ENCODE results near the gene GJD4. TPM values are rescaled to one million over a fixed set of nuclear protein-coding genes. Genes with fewer than 3 reads are reported as not detected.

GJD4 gene
- total and polyA plus RNA-seq, 2 donors (not counting 1 experiment from before 2014, with no cell fraction given) = not detected

DNA sequence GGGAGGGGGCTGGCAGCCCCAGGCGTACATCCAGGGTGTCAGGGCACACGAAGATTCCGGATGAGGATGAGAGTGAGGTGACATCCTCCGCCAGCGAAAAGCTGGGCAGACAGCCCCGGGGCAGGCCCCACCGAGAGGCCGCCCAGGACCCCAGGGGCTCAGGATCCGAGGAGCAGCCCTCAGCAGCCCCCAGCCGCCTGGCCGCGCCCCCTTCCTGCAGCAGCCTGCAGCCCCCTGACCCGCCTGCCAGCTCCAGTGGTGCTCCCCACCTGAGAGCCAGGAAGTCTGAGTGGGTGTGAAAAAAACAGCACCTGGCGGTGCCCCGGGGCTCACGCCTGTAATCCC lies 3.2 kb downstream of the GJD4 start:
- no peaks in the 10 kb centered on the region for H3K36me3 ChIP-seq (replicated peaks in 1 of 2; ENCODE audit: control extremely low read depth in 1 of 2, control insufficient read depth in 1 of 2, extremely low read depth in 1 of 2, insufficient read depth in 2 of 2, low read length in 1 of 2)
- H4K20me1 ChIP-seq (ENCODE audit: control insufficient read depth, insufficient read depth, low read length, poor library complexity, severe bottlenecking) = no peaks in the 10 kb centered on the region
- Mint-ChIP-seq H3K27ac (no peak overlapping the region), H3K4me3 (no peak overlapping the region), H3K4me1 (peaks cover 12% of the 10 kb centered on the region), H3K9me3 (ENCODE audit: insufficient read depth) (no peaks in the 10 kb centered on the region), H3K27me3 (peaks cover 49% of the 10 kb centered on the region)
- peak overlapping the region; percentile 66 for H3K4me2 ChIP-seq (replicated peaks; ENCODE audit: low read depth, low read length, poor library complexity, severe bottlenecking)
- CTCF ChIA-PET = no interaction called here
- 63% methylated on average over 16 of the region's 16 CpGs for WGBS (ENCODE audit: insufficient coverage)
- H3K4me1 ChIP-seq (ENCODE audit: control insufficient read depth in 2 of 2, insufficient read depth in 2 of 2, low read length in 2 of 2) = peaks cover 3 to 7% of the 10 kb centered on the region in 2 donors
- POLR2A ChIA-PET = no interaction called here
- no peak overlapping the region for H3K27ac ChIP-seq (ENCODE audit: low read length in 2 of 2)
- peak overlapping the region in 3 of 5 experiments; percentile 34 to 50 (median 36) for H3K4me3 ChIP-seq (ENCODE audit: control extremely low read depth in 1 of 5, extremely low read depth in 1 of 5, insufficient read depth in 1 of 5, low read depth in 2 of 5, low read length in 4 of 5)
- H3K9me3 ChIP-seq (ENCODE audit: control extremely low read depth in 1 of 3, control insufficient read depth in 2 of 3, insufficient read depth in 1 of 3, low read length in 2 of 3) = peaks cover 0 to 24% (median 0%) of the 10 kb centered on the region in 3 donors
- peak overlapping the region; percentile 44 for H3K9ac ChIP-seq (ENCODE audit: low read length)
- H3K79me2 ChIP-seq (ENCODE audit: control insufficient read depth, insufficient read depth, low read length) = no peaks in the 10 kb centered on the region
- H2AFZ ChIP-seq (ENCODE audit: insufficient read depth, low read depth, low read length, poor library complexity, severe bottlenecking) = peak overlapping the region; percentile 61
- DNase-seq (no peak), ATAC-seq (ENCODE audit: low read depth) (no peak)
- intact Hi-C loops (cut with micrococcal nuclease) = no loop called here
- peaks cover 0 to 59% (median 19%) of the 10 kb centered on the region in 4 experiments for H3K27me3 ChIP-seq (replicated peaks in 1 of 4; ENCODE audit: control extremely low read depth in 1 of 4, control insufficient read depth in 3 of 4, insufficient read depth in 4 of 4, low read length in 3 of 4)
- TF ChIP-seq, protein P1, sequence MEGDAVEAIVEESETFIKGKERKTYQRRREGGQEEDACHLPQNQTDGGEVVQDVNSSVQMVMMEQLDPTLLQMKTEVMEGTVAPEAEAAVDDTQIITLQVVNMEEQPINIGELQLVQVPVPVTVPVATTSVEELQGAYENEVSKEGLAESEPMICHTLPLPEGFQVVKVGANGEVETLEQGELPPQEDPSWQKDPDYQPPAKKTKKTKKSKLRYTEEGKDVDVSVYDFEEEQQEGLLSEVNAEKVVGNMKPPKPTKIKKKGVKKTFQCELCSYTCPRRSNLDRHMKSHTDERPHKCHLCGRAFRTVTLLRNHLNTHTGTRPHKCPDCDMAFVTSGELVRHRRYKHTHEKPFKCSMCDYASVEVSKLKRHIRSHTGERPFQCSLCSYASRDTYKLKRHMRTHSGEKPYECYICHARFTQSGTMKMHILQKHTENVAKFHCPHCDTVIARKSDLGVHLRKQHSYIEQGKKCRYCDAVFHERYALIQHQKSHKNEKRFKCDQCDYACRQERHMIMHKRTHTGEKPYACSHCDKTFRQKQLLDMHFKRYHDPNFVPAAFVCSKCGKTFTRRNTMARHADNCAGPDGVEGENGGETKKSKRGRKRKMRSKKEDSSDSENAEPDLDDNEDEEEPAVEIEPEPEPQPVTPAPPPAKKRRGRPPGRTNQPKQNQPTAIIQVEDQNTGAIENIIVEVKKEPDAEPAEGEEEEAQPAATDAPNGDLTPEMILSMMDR (IDR thresholded peaks at IDR 0.05) = no peak
- TF ChIP-seq EZH2 (IDR thresholded peaks at IDR 0.05; ENCODE audit: borderline replicate concordance, insufficient read depth, low read depth, low read length, poor library complexity, severe bottlenecking) = no peak

DNA sequence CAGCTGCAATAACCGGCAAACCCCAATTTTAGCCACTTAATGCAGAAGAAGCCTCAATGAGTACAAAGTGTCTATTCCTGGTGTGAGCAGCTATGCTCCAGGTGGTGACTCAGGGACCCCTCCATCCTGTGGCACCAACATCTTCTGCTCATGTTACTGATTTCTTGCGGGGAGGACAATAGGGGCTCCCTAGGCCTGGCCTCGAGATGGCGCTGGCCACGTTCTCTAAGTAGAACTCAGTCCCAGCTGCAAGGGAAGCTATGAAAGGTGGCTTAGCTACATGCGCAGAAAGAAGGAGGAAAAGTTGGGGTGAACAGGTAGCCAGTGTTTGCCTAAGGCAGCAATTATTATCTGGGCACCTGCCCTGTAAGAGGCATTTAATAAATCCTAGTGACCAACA lies 6.6 kb downstream of the GJD4 start:
- H3K79me2 ChIP-seq (ENCODE audit: control insufficient read depth, insufficient read depth, low read length) = no peaks in the 10 kb centered on the region
- ATAC-seq (ENCODE audit: low read depth) (no peak), DNase-seq (no peak)
- H3K4me1 ChIP-seq (ENCODE audit: control insufficient read depth in 2 of 2, insufficient read depth in 2 of 2, low read length in 2 of 2) = peaks cover 3 to 7% of the 10 kb centered on the region in 2 donors
- H3K9me3 Mint-ChIP-seq (ENCODE audit: insufficient read depth) = no peaks in the 10 kb centered on the region
- peaks cover 8% of the 10 kb centered on the region for H3K4me1 Mint-ChIP-seq
- peaks cover 46% of the 10 kb centered on the region for H3K27me3 Mint-ChIP-seq
- no peak overlapping the region for H3K4me2 ChIP-seq (replicated peaks; ENCODE audit: low read depth, low read length, poor library complexity, severe bottlenecking)
- H3K4me3 Mint-ChIP-seq = no peak overlapping the region
- no peak overlapping the region for H3K27ac ChIP-seq (ENCODE audit: low read length in 2 of 2)
- H3K4me3 ChIP-seq (ENCODE audit: control extremely low read depth in 1 of 5, extremely low read depth in 1 of 5, insufficient read depth in 1 of 5, low read depth in 2 of 5, low read length in 4 of 5) = no peak overlapping the region
- POLR2A ChIA-PET = no interaction called here
- H3K27ac Mint-ChIP-seq = no peak overlapping the region
- H2AFZ ChIP-seq (ENCODE audit: insufficient read depth, low read depth, low read length, poor library complexity, severe bottlenecking) = no peak overlapping the region
- H3K9ac ChIP-seq (ENCODE audit: low read length) = no peak overlapping the region
- TF ChIP-seq, protein P1 (IDR thresholded peaks at IDR 0.05) = no peak
- no peak for TF ChIP-seq EZH2 (IDR thresholded peaks at IDR 0.05; ENCODE audit: borderline replicate concordance, insufficient read depth, low read depth, low read length, poor library complexity, severe bottlenecking)
- WGBS (ENCODE audit: insufficient coverage) = 94% methylated on average over 6 of the region's 6 CpGs
- intact Hi-C loops (cut with micrococcal nuclease) = no loop called here
- CTCF ChIA-PET = no interaction called here
- no peaks in the 10 kb centered on the region for H3K36me3 ChIP-seq (replicated peaks in 1 of 2; ENCODE audit: control extremely low read depth in 1 of 2, control insufficient read depth in 1 of 2, extremely low read depth in 1 of 2, insufficient read depth in 2 of 2, low read length in 1 of 2)
- peaks cover 0 to 21% (median 0%) of the 10 kb centered on the region in 3 donors for H3K9me3 ChIP-seq (ENCODE audit: control extremely low read depth in 1 of 3, control insufficient read depth in 2 of 3, insufficient read depth in 1 of 3, low read length in 2 of 3)
- no peaks in the 10 kb centered on the region for H4K20me1 ChIP-seq (ENCODE audit: control insufficient read depth, insufficient read depth, low read length, poor library complexity, severe bottlenecking)
- H3K27me3 ChIP-seq (replicated peaks in 1 of 4; ENCODE audit: control extremely low read depth in 1 of 4, control insufficient read depth in 3 of 4, insufficient read depth in 4 of 4, low read length in 3 of 4) = peaks cover 0 to 45% (median 12%) of the 10 kb centered on the region in 4 experiments
